HG03558 (cell line): ENCODE data around the gene ADGRB2.

Source experiments
- ATAC-seq: cut with Tn5 transposase; IDR thresholded peaks from one replicate; pipeline ENCODE4 v1.9.1; 2021; ENCODE audit warnings: moderate number of reproducible peaks; ENCODE audit not compliant: unreplicated experiment; ENCODE audit errors: extremely low read depth

ADGRB2 gene

GRCh38 chr1:31764312-31765040, at the start of gene ADGRB2:
Gene ADGRB2 (minus strand): TSS chr1:31764340. CDS start chr1:31757221, 7,119 bp downstream.
- ATAC-seq = no peak

GRCh38 chr1:31812158-31812829, 48.2 kb upstream of the ADGRB2 start:
- no peak for ATAC-seq

GRCh38 chr1:31811605-31812004, 47.5 kb upstream of the ADGRB2 start:
- ATAC-seq = no peak

GRCh38 chr1:31809698-31810097, 45.6 kb upstream of the ADGRB2 start:
- ATAC-seq = no peak

GRCh38 chr1:31807273-31808048, 43.3 kb upstream of the ADGRB2 start:
- no peak for ATAC-seq

- no peak for ATAC-seq
These were observed 41.2 kb upstream of the ADGRB2 start for GRCh38 chr1:31805318-31805717.

GRCh38 chr1:31804098-31804497, 40.0 kb upstream of the ADGRB2 start:
- no peak for ATAC-seq

GRCh38 chr1:31803610-31804009, 39.5 kb upstream of the ADGRB2 start:
- no peak for ATAC-seq

- ATAC-seq = no peak
These were observed 38.3 kb upstream of the ADGRB2 start for GRCh38 chr1:31802190-31803150.

- no peak for ATAC-seq
These were observed 37.3 kb upstream of the ADGRB2 start for GRCh38 chr1:31801458-31801857.

- ATAC-seq = no peak
These were observed 36.5 kb upstream of the ADGRB2 start for GRCh38 chr1:31800674-31800967.

GRCh38 chr1:31799895-31800673, 35.9 kb upstream of the ADGRB2 start:
- ATAC-seq = no peak

- ATAC-seq = no peak
These were observed 35.2 kb upstream of the ADGRB2 start for GRCh38 chr1:31799196-31799894.

GRCh38 chr1:31798433-31799195, 34.5 kb upstream of the ADGRB2 start:
- ATAC-seq = no peak

- no peak for ATAC-seq
These were observed 33.9 kb upstream of the ADGRB2 start for GRCh38 chr1:31798086-31798432.

- ATAC-seq = no peak
These were observed 33.1 kb upstream of the ADGRB2 start for GRCh38 chr1:31797216-31797615.

GRCh38 chr1:31796707-31797106, 32.6 kb upstream of the ADGRB2 start:
- ATAC-seq = no peak
